PC-3 (cell line): ENCODE measurements around the gene ESPN. TPM values are rescaled to one million over a fixed set of nuclear protein-coding genes. Genes with fewer than 3 reads are reported as not detected.

Experiments used
- ATAC-seq: fragments of 200-7000 bp; cut with Tn5 transposase; 2 replicates; pipeline ENCODE4 v1.9.1; 2020; ENCODE audit warnings: mild to moderate bottlenecking, moderate library complexity
- BruUV-seq: library from RNA; stranded (reverse); fragments of 400-500 nt; replicated peaks from 2 replicates; lab custom pipeline; 2021; lab: Mats Ljungman, UMichigan
- CTCF ChIA-PET: fragments of 300-600 bp; sonication (Branson Sonifier 250); formaldehyde crosslinking; loops from one replicate; lab custom pipeline; 2022; ENCODE audit warnings: antibody characterized with exemption; lab: Charles Lee
- POLR2A ChIA-PET: fragments of 300-600 bp; sonication (Branson Sonifier 250); formaldehyde crosslinking; loops from one replicate; lab custom pipeline; 2022; ENCODE audit warnings: antibody characterized with exemption; ENCODE audit not compliant: unreplicated experiment; lab: Charles Lee
- DNase-seq: peaks from one replicate; pipeline ENCODE4 v3.0.0-alpha.2; 2015
- H2AFZ ChIP-seq: fragments of 300-600 bp; sonication (generic); 2 replicates; pipeline ENCODE4 v1.6.0; 2016; ENCODE audit warnings: antibody characterized with exemption, low read length
- H3F3A ChIP-seq: fragments of 300-600 bp; sonication (generic); one replicate; pipeline ENCODE4 v1.6.0; 2017; ENCODE audit warnings: antibody characterized with exemption, low read length, control low read depth, mild to moderate bottlenecking; ENCODE audit not compliant: unreplicated experiment
- H3K27ac ChIP-seq: fragments of 300-600 bp; sonication (generic); 2 replicates; pipeline ENCODE4 v1.5.1; 2016; ENCODE audit warnings: mild to moderate bottlenecking, low read length
- H3K27me3 ChIP-seq: fragments of 300-600 bp; sonication (generic); 2 replicates; pipeline ENCODE4 v1.6.1; 2016; ENCODE audit warnings: low read length, mixed read lengths
- H3K36me3 ChIP-seq: fragments of 300-600 bp; sonication (generic); 2 replicates; pipeline ENCODE4 v1.6.1; 2016; ENCODE audit warnings: low read depth, mixed run types, low read length, mixed read lengths
- H3K4me1 ChIP-seq: fragments of 300-600 bp; sonication (generic); 2 replicates; pipeline ENCODE4 v1.5.1; 2016; ENCODE audit warnings: low read length; ENCODE audit not compliant: insufficient read depth
- H3K4me2 ChIP-seq: fragments of 300-600 bp; sonication (generic); 2 replicates; pipeline ENCODE4 v1.6.0; 2016; ENCODE audit warnings: low read length
- H3K4me3 ChIP-seq: fragments of 300-600 bp; sonication (generic); 2 replicates; pipeline ENCODE4 v1.5.1; 2016; ENCODE audit warnings: mild to moderate bottlenecking, low read length, mixed read lengths
- H3K79me2 ChIP-seq: fragments of 300-600 bp; sonication (generic); 2 replicates; pipeline ENCODE4 v1.6.1; 2017; ENCODE audit warnings: low read length, mixed read lengths
- H3K9ac ChIP-seq: fragments of 300-600 bp; sonication (generic); 2 replicates; pipeline ENCODE4 v1.6.0; 2016; ENCODE audit warnings: mild to moderate bottlenecking, low read length
- H3K9me2 ChIP-seq: fragments of 300-600 bp; sonication (generic); replicated peaks from 2 replicates; pipeline ENCODE4 v1.6.1; 2016; ENCODE audit warnings: mixed run types, low read length, mixed read lengths
- H3K9me3 ChIP-seq: fragments of 300-600 bp; sonication (generic); 2 replicates; pipeline ENCODE4 v1.6.1; 2016; ENCODE audit warnings: low read length, mixed read lengths
- H4K20me1 ChIP-seq: fragments of 300-600 bp; sonication (generic); 2 replicates; pipeline ENCODE4 v1.6.1; 2016; ENCODE audit warnings: low read length, mixed read lengths
- EZH2 ChIP-seq: fragments of 300-600 bp; sonication (generic); IDR thresholded peaks from one replicate; pipeline ENCODE4 v1.6.1; 2017; ENCODE audit warnings: antibody characterized with exemption, mild to moderate bottlenecking, low read length; ENCODE audit not compliant: unreplicated experiment
- EZH2phosphoT487 ChIP-seq: fragments of 300-600 bp; sonication (generic); IDR thresholded peaks from 2 replicates; pipeline ENCODE4 v1.6.1; 2018; ENCODE audit warnings: mild to moderate bottlenecking, antibody characterized with exemption, low read length, borderline replicate concordance
- intact Hi-C: fragments of 100-400 bp; cut with micrococcal nuclease; formaldehyde crosslinking; loops from 2 replicates; pipeline ENCODE4 v1.9.0; 2023
- total RNA-seq: library from RNA; depleted of rRNA; stranded (reverse); fragments of >200 nt; gene quantifications from 2 replicates; pipeline ENCODE4 v1.2.3, GENCODE V29; 2014
- TF ChIP-seq, protein P1 (sequence below): fragments of 300-600 bp; sonication (generic); conservative IDR thresholded peaks from 2 replicates; pipeline ENCODE4 v1.5.1; 2017; ENCODE audit warnings: antibody characterized with exemption, low read depth, mild to moderate bottlenecking, low read length

Gene ESPN
- total RNA-seq, 1 experiment from 2014 or later, result 11.1 TPM

DNA sequence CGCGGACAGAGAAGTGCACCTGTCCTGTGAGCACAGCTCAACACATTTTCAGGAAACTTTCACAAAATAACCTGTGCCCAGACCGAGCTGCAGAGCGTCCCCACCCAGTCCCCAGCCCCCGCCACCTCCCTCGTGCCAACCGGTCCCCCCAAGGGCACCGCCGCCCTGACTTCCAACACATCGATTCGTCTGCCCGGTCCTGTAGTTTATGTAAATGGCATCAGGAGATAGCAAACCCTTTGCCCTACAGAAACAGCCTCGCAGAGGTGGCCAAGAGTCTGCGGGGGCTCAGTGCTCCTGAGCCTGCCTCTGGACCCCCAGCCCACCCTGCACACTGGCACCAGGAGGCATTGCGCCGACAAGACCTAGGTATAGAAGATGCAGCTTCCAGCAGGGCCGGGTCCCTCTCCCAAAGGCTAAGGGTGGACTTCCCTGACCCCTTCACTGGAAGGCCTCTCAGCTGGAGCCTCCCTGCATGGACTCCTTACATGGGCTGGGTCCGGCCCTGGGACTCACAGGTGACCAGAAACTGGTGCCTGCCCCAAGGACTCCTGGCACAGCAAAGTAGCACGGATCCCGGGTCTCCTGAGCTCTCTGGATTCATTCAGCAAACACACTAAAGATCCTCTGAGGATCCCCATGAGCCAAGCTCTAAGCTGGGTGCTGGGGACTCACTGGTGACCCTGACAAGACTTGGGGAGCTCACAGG is 73.4 kb downstream of the ESPN start:
- Histone ChIP-seq H3K9me3 (no peaks in the 10 kb centered on the region), H3K9ac (peak overlapping the region; percentile 66), H3K4me1 (peaks cover 20% of the 10 kb centered on the region), H3K79me2 (peaks cover 3% of the 10 kb centered on the region; the same call in 1 of the 2 replicates), H3K9me2 (no peaks in the 10 kb centered on the region), H3F3A (no peaks in the 10 kb centered on the region), H3K27ac (no peak overlapping the region), H4K20me1 (no peaks in the 10 kb centered on the region), H3K4me3 (peak overlapping the region; percentile 87), H3K27me3 (no peaks in the 10 kb centered on the region), H3K4me2 (peak overlapping the region; percentile 98), H3K36me3 (no peaks in the 10 kb centered on the region), H2AFZ (peak overlapping the region; percentile 96)
- no peak for TF ChIP-seq EZH2
- TF ChIP-seq, protein P1, sequence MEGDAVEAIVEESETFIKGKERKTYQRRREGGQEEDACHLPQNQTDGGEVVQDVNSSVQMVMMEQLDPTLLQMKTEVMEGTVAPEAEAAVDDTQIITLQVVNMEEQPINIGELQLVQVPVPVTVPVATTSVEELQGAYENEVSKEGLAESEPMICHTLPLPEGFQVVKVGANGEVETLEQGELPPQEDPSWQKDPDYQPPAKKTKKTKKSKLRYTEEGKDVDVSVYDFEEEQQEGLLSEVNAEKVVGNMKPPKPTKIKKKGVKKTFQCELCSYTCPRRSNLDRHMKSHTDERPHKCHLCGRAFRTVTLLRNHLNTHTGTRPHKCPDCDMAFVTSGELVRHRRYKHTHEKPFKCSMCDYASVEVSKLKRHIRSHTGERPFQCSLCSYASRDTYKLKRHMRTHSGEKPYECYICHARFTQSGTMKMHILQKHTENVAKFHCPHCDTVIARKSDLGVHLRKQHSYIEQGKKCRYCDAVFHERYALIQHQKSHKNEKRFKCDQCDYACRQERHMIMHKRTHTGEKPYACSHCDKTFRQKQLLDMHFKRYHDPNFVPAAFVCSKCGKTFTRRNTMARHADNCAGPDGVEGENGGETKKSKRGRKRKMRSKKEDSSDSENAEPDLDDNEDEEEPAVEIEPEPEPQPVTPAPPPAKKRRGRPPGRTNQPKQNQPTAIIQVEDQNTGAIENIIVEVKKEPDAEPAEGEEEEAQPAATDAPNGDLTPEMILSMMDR, result no peak
- no peak for TF ChIP-seq EZH2phosphoT487
- DNase-seq (no peak), ATAC-seq (peak; percentile 1; the same call in 1 of the 2 replicates)
- CTCF ChIA-PET, result interaction anchor here (0.5 kb wide), 1 partner anchor 24 kb away, joined by 5 read pairs; no protein-coding TSS in a partner anchor
- BruUV-seq, result no TSS peak
- intact Hi-C loops, result no loop called here
- POLR2A ChIA-PET, result interaction anchor here (0.7 kb wide), 1 partner anchor 23 kb away, joined by 3 read pairs; no protein-coding TSS in a partner anchor

GRCh38 chr1:6498576-6499111 is 74.1 kb downstream of the ESPN start:
- TF ChIP-seq EZH2 (no peak), EZH2phosphoT487 (no peak)
- TF ChIP-seq, protein P1, result no peak
- H3K27me3 ChIP-seq, result no peaks in the 10 kb centered on the region
- intact Hi-C loops, result no loop called here
- peaks cover 15% of the 10 kb centered on the region for H3K4me1 ChIP-seq
- no peak overlapping the region for H3K9ac ChIP-seq
- CTCF ChIA-PET, result interaction anchor here (0.5 kb wide), 1 partner anchor 24 kb away, joined by 5 read pairs; no protein-coding TSS in a partner anchor
- no peaks in the 10 kb centered on the region for H3F3A ChIP-seq
- POLR2A ChIA-PET, result no interaction called here
- peak overlapping the region; percentile 87; the same call in 1 of the 2 replicates for H3K4me3 ChIP-seq
- no peaks in the 10 kb centered on the region for H3K36me3 ChIP-seq
- H4K20me1 ChIP-seq, result no peaks in the 10 kb centered on the region
- H2AFZ ChIP-seq, result no peak overlapping the region
- DNase-seq (no peak), ATAC-seq (no peak)
- H3K27ac ChIP-seq, result no peak overlapping the region
- peak overlapping the region; percentile 98 for H3K4me2 ChIP-seq
- no TSS peak for BruUV-seq
- no peaks in the 10 kb centered on the region for H3K9me2 ChIP-seq
- H3K9me3 ChIP-seq, result no peaks in the 10 kb centered on the region
- H3K79me2 ChIP-seq, result peaks cover 3% of the 10 kb centered on the region; the same call in 1 of the 2 replicates

DNA sequence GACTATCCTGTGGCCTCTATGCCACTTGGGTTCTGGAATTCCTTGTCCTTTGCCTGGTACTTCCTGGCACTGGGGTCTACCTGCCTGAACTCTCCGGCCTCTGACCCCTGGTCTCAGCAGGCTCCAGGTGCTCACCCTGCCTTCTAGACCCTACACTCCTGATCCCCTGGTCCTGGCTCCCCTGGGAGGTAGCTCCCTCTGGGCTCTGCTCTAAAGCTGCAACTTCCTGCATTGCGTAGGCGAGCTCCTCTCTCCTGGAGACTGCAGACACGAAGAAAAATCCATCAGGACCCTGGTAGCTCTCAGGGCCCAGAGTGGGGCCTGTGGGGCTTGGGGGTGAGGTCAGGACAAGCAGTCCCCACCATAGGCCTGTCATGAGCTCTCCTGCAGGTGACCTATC is 74.7 kb downstream of the ESPN start:
- no peak overlapping the region for H3K9ac ChIP-seq
- H3K4me1 ChIP-seq, result peaks cover 15% of the 10 kb centered on the region
- ChIA-PET CTCF (no interaction called here), POLR2A (no interaction called here)
- H2AFZ ChIP-seq, result no peak overlapping the region
- no peaks in the 10 kb centered on the region for H3K36me3 ChIP-seq
- H3K9me3 ChIP-seq, result no peaks in the 10 kb centered on the region
- no peak overlapping the region for H3K4me2 ChIP-seq
- DNase-seq, result no peak
- BruUV-seq, result no TSS peak
- no peaks in the 10 kb centered on the region for H4K20me1 ChIP-seq
- H3K27ac ChIP-seq, result no peak overlapping the region
- H3K79me2 ChIP-seq, result peaks cover 3% of the 10 kb centered on the region; the same call in 1 of the 2 replicates
- TF ChIP-seq, protein P1, result no peak
- TF ChIP-seq EZH2, result no peak
- no peak for TF ChIP-seq EZH2phosphoT487
- no peak for ATAC-seq
- H3K9me2 ChIP-seq, result no peaks in the 10 kb centered on the region
- no peaks in the 10 kb centered on the region for H3K27me3 ChIP-seq
- intact Hi-C loops, result no loop called here
- H3K4me3 ChIP-seq, result no peak overlapping the region
- no peaks in the 10 kb centered on the region for H3F3A ChIP-seq
